Brain pericyte (primary cell): ENCODE results near the gene DAB2IP.
"Not testable (repeated sequence)": the region's sequence is repeated elsewhere in the genome, so short reads cannot be mapped to it uniquely, and the experiment has no call there.

ENCODE experiments used
- DNase-seq: peaks from one replicate; pipeline ENCODE4 v3.0.0-alpha.2; 2012; ENCODE audit warnings: low read depth, low spot score

DAB2IP gene

GRCh38 chr9:121788686-121789366 lies 137.4 kb downstream of the DAB2IP start:
- no peak for DNase-seq

- no peak for DNase-seq
These were observed 139.4 kb downstream of the DAB2IP start for GRCh38 chr9:121790841-121791240.

GRCh38 chr9:121792476-121792875 lies 141.0 kb downstream of the DAB2IP start:
- DNase-seq: not testable (repeated sequence)

- DNase-seq: not testable (repeated sequence)
These were observed 142.9 kb downstream of the DAB2IP start for GRCh38 chr9:121794334-121794733.

- DNase-seq: no peak
These were observed 145.6 kb downstream of the DAB2IP start for GRCh38 chr9:121797081-121797480.

- DNase-seq: no peak
These were observed 147.5 kb downstream of the DAB2IP start for GRCh38 chr9:121798941-121799340.

GRCh38 chr9:121800376-121800775 lies 148.9 kb downstream of the DAB2IP start:
- DNase-seq: no peak

- DNase-seq: no peak
These were observed 150.1 kb downstream of the DAB2IP start for GRCh38 chr9:121801579-121801978.

GRCh38 chr9:121802753-121803152 lies 151.3 kb downstream of the DAB2IP start:
- DNase-seq: no peak

- DNase-seq: no peak
These were observed 155.8 kb downstream of the DAB2IP start for GRCh38 chr9:121807069-121807822.

- no peak for DNase-seq
These were observed 156.4 kb downstream of the DAB2IP start for GRCh38 chr9:121807823-121808278.

- no peak for DNase-seq
These were observed 157.3 kb downstream of the DAB2IP start for GRCh38 chr9:121808781-121809180.

- no peak for DNase-seq
These were observed 158.1 kb downstream of the DAB2IP start for GRCh38 chr9:121809356-121810050.

- no peak for DNase-seq
These were observed 159.1 kb downstream of the DAB2IP start for GRCh38 chr9:121810489-121810888.

- DNase-seq: no peak
These were observed 159.7 kb downstream of the DAB2IP start for GRCh38 chr9:121811140-121811539.

- DNase-seq: no peak
These were observed 160.3 kb downstream of the DAB2IP start for GRCh38 chr9:121811751-121812150.

GRCh38 chr9:121812159-121812735 lies 160.8 kb downstream of the DAB2IP start:
- DNase-seq: no peak

GRCh38 chr9:121813519-121814210 lies 162.2 kb downstream of the DAB2IP start:
- DNase-seq: no peak

- no peak for DNase-seq
These were observed 163.2 kb downstream of the DAB2IP start for GRCh38 chr9:121814594-121814993.

GRCh38 chr9:121815084-121815483 lies 163.7 kb downstream of the DAB2IP start:
- no peak for DNase-seq
